22Rv1 (cell line): Measurements from ENCODE around the gene UBL7.

Source experiments
- ZFX ChIP-seq: fragments of 450-650 bp; IDR thresholded peaks from 2 replicates; pipeline ENCODE4 v1.6.1; 2017; ENCODE audit warnings: antibody characterized with exemption, borderline replicate concordance
- TF ChIP-seq, protein P1 (sequence below): fragments of 450-650 bp; IDR thresholded peaks from 2 replicates; pipeline ENCODE4 v1.5.1; 2017; ENCODE audit warnings: mild to moderate bottlenecking

DNA sequence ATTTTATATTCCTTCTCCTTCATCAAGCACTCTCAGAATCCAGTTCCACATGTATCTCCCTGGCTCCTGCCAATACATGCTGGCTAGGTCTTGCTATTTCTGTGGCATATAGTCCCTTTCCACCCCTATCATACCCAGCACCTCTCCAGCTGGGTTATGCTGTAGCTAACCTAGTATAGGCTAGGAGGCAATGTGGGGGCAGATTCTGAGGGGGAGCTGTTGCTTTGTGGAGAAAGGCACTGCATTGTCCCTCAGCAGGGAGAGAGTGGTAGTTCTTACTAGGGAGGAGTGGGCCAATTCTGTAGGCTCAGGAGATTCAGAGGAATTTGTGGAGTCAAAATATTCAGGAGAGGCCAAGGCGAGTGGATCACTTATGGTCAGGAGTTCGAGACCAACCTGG, 39.4 kb upstream of the UBL7 start:
- TF ChIP-seq, protein P1, sequence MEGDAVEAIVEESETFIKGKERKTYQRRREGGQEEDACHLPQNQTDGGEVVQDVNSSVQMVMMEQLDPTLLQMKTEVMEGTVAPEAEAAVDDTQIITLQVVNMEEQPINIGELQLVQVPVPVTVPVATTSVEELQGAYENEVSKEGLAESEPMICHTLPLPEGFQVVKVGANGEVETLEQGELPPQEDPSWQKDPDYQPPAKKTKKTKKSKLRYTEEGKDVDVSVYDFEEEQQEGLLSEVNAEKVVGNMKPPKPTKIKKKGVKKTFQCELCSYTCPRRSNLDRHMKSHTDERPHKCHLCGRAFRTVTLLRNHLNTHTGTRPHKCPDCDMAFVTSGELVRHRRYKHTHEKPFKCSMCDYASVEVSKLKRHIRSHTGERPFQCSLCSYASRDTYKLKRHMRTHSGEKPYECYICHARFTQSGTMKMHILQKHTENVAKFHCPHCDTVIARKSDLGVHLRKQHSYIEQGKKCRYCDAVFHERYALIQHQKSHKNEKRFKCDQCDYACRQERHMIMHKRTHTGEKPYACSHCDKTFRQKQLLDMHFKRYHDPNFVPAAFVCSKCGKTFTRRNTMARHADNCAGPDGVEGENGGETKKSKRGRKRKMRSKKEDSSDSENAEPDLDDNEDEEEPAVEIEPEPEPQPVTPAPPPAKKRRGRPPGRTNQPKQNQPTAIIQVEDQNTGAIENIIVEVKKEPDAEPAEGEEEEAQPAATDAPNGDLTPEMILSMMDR, result no peak
- TF ChIP-seq ZFX, result no peak
